ENCODE measurements around the gene TNNC1.

The TNNC1 gene

DNA sequence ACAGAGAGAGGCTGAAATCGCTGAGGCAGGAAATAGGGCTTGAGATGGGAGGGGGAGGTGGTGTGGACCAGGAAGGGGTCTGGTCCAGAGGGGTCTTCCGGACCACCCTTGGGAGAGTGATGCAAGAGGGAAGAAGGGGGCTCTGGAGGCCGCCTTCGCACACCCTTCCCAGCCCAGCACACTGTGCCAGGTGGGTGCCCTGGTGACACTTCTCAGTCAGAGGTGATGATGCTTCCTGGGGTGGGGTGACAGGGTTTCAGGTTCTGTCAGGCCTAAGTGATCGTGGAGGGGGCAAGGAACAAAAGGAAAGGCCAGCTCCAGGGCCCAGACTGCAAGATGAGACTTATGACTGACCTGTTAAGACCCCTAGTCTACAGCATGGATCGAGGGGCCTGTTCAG is 21.6 kb downstream of the TNNC1 start:
- Histone ChIP-seq H3K4me3 (replicated peaks; ENCODE audit: low read depth, low read length) (no peak overlapping the region), H3K36me3 (ENCODE audit: control insufficient read depth, insufficient read depth, low read length) (no peaks in the 10 kb centered on the region), H3K27me3 (replicated peaks; ENCODE audit: control insufficient read depth, insufficient read depth, low read length) (no peaks in the 10 kb centered on the region; the same call in 1 of the 2 replicates)
- TF ChIP-seq, protein P1, sequence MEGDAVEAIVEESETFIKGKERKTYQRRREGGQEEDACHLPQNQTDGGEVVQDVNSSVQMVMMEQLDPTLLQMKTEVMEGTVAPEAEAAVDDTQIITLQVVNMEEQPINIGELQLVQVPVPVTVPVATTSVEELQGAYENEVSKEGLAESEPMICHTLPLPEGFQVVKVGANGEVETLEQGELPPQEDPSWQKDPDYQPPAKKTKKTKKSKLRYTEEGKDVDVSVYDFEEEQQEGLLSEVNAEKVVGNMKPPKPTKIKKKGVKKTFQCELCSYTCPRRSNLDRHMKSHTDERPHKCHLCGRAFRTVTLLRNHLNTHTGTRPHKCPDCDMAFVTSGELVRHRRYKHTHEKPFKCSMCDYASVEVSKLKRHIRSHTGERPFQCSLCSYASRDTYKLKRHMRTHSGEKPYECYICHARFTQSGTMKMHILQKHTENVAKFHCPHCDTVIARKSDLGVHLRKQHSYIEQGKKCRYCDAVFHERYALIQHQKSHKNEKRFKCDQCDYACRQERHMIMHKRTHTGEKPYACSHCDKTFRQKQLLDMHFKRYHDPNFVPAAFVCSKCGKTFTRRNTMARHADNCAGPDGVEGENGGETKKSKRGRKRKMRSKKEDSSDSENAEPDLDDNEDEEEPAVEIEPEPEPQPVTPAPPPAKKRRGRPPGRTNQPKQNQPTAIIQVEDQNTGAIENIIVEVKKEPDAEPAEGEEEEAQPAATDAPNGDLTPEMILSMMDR (IDR thresholded peaks at IDR 0.05; ENCODE audit: insufficient read depth, low read length, poor library complexity, severe bottlenecking) = no peak
- no peak for DNase-seq (ENCODE audit: extremely low read depth, insufficient read length)

DNA sequence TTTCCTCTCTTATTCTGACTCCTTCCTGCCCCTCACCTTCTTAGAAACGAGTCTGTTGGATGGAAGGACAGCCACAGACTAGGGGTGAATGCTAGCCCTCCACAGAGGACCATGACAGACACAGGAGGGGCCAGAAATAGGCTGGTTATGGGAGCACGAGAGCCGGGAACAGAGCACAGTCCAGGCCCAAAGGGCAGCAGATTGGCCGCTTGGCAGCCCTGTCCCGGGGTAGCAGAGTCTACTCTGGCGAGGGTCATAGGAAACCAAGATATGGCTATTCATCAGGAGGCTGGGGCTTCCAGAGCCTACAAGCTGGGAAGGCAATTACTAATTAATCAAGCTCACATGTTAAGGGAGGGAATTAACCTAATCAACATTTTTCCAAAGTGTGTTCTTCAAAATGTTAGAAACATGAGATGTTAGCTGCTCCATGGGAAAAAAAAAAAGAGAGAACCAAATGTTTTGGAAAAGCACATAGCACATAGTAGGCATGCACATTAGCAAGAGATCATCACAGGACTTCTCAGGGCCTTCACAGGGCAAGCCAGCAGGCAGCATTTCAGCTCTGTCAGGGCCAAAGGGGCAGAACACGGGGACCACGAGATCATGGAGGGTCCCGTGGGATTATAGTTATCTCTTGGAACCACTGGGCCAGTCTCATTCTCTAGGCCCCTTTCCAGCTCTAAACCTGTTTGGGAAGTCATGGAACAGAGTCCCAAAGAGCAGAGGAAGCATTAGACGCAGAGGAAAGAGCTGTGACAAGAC is 22.2 kb downstream of the TNNC1 start:
- H3K4me3 ChIP-seq (replicated peaks; ENCODE audit: low read depth, low read length) = no peak overlapping the region
- H3K27me3 ChIP-seq (replicated peaks; ENCODE audit: control insufficient read depth, insufficient read depth, low read length) = no peaks in the 10 kb centered on the region; the same call in 1 of the 2 replicates
- no peaks in the 10 kb centered on the region for H3K36me3 ChIP-seq (ENCODE audit: control insufficient read depth, insufficient read depth, low read length)
- no peak for DNase-seq (ENCODE audit: extremely low read depth, insufficient read length)
- TF ChIP-seq, protein P1 (IDR thresholded peaks at IDR 0.05; ENCODE audit: insufficient read depth, low read length, poor library complexity, severe bottlenecking) = no peak

DNA sequence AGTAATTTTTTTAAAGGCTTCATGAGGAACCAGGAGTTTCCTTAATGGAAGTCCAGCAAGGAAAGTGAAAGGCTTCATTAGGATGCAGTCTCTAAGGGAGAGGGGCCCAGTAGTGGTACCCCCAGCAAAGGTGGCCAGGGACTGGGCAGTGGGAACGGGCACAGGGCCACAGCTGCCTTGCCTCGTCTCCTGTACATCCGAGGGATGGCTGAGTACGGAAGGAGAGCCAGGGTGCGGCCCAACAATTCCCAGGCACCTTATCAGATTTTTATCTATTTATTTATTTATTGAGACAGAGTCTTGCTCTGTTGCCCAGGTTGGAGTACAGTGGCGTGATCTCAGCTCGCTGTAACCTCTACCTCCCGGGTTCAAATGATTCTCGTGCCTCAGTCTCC is 23.4 kb downstream of the TNNC1 start:
- Histone ChIP-seq H3K36me3 (ENCODE audit: control insufficient read depth, insufficient read depth, low read length) (no peaks in the 10 kb centered on the region), H3K4me3 (replicated peaks; ENCODE audit: low read depth, low read length) (no peak overlapping the region), H3K27me3 (replicated peaks; ENCODE audit: control insufficient read depth, insufficient read depth, low read length) (no peaks in the 10 kb centered on the region; the same call in 1 of the 2 replicates)
- TF ChIP-seq, protein P1 (IDR thresholded peaks at IDR 0.05; ENCODE audit: insufficient read depth, low read length, poor library complexity, severe bottlenecking) = no peak
- DNase-seq (ENCODE audit: extremely low read depth, insufficient read length) = no peak

DNA sequence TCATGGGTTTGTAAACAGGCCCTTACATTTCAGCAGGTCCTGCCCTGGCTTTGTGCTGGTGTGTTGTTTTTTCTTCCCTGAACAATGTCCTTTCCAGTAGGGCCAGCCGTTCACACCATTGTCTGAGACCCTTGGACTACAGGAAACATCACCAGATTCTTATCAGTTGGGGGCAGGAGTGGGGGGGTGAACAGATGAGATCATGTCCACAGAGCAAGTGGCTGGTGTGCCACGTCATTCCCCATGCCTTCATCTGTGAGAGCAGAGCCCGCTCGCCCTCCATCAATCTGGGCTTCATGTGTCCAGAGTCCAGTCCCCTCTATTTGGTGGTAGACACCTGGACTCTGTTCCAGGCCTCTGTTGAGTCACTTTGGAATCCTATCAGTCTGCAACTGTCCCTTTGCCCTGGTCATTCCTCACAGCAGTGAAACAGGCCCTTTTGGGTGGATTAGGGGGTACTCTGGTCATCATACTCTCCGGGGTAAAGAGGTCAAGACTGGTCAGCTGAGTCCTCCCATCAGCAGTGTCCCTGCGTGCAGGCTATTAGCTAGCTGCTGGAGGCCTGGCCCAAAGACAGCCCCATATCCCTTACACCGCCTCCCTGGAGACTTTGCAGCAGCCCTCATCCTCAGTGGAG is 23.9 kb downstream of the TNNC1 start:
- H3K27me3 ChIP-seq (replicated peaks; ENCODE audit: control insufficient read depth, insufficient read depth, low read length) = no peaks in the 10 kb centered on the region; the same call in 1 of the 2 replicates
- no peaks in the 10 kb centered on the region for H3K36me3 ChIP-seq (ENCODE audit: control insufficient read depth, insufficient read depth, low read length)
- H3K4me3 ChIP-seq (replicated peaks; ENCODE audit: low read depth, low read length) = no peak overlapping the region
- DNase-seq (ENCODE audit: extremely low read depth, insufficient read length) = no peak
- TF ChIP-seq, protein P1 (IDR thresholded peaks at IDR 0.05; ENCODE audit: insufficient read depth, low read length, poor library complexity, severe bottlenecking) = no peak

DNA sequence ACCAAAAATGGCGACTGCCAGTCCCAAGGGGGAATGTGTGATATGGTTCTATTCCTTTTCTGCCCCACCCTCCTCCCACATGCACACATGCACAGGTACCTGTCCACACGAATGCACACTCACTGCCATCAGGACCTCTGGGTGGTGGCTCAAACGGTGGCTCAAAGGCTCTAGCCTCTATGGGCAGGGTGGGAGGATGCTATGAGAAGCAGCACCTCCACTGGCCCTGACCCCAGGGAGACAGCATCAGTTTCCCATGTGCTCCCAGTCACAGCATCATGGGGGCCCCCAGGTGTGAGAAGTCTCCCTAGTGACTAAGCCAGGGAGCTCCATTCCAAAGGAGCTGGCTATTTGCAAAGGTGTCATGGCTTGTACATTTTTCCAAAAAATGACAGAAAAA is 24.8 kb downstream of the TNNC1 start:
- H3K36me3 ChIP-seq (ENCODE audit: control insufficient read depth, insufficient read depth, low read length) = no peaks in the 10 kb centered on the region
- H3K4me3 ChIP-seq (replicated peaks; ENCODE audit: low read depth, low read length) = no peak overlapping the region
- DNase-seq (ENCODE audit: extremely low read depth, insufficient read length) = no peak
- H3K27me3 ChIP-seq (replicated peaks; ENCODE audit: control insufficient read depth, insufficient read depth, low read length) = no peaks in the 10 kb centered on the region; the same call in 1 of the 2 replicates
- TF ChIP-seq, protein P1 (IDR thresholded peaks at IDR 0.05; ENCODE audit: insufficient read depth, low read length, poor library complexity, severe bottlenecking) = no peak
